ENCODE results near the gene ARHGEF28. TPM values are rescaled to one million over a fixed set of nuclear protein-coding genes. Genes with fewer than 3 reads are reported as not detected.

ARHGEF28 gene
- total and polyA plus RNA-seq, 9 of the 15 experiments (the other 6 are each of a cell fraction or from before 2014, with no cell fraction given): 0.27 TPM; not detected in 8

GRCh38 chr5:73962801-73963425 lies 336.9 kb downstream of the ARHGEF28 start:
- Histone ChIP-seq H3K9me1 (ENCODE audit: control insufficient read depth, insufficient read depth, low read length) (no peaks in the 10 kb centered on the region), H3K9me3 (replicated peaks; ENCODE audit: control insufficient read depth, insufficient read depth, low read depth, low read length) (no peaks in the 10 kb centered on the region), H3K36me3 (ENCODE audit: control insufficient read depth, insufficient read depth, low read length) (no peaks in the 10 kb centered on the region), H4K20me1 (replicated peaks; ENCODE audit: control insufficient read depth, insufficient read depth, low read length) (no peaks in the 10 kb centered on the region), H3K27ac (ENCODE audit: extremely low read depth, low read depth, low read length) (no peak overlapping the region), H3K4me2 (ENCODE audit: insufficient read depth, low read length) (no peak overlapping the region), H3K79me2 (ENCODE audit: control insufficient read depth, insufficient read depth, low read length) (no peaks in the 10 kb centered on the region), H2AFZ (ENCODE audit: low read depth, low read length) (no peak overlapping the region), H3K9ac (ENCODE audit: insufficient read depth in 1 of 2, low read depth in 2 of 2, low read length in 2 of 2) (no peak overlapping the region), H3K4me3 (no peak overlapping the region), H3K27me3 (ENCODE audit: control insufficient read depth in 2 of 2, insufficient read depth in 2 of 2, low read length in 2 of 2) (peaks cover 0 to 5% of the 10 kb centered on the region in 2 experiments; a peak in 2 of 5 replicates), H3K4me1 (replicated peaks in 1 of 2; ENCODE audit: control insufficient read depth in 2 of 2, insufficient read depth in 2 of 2, low read length in 2 of 2) (no peaks in the 10 kb centered on the region; a peak in 1 of 5 replicates)
- ChIA-PET POLR2A (no interaction called here), CTCF (ENCODE audit: low intra/inter-chr PET ratio) (no interaction called here)
- 0% methylated on average over 8 of the region's 8 CpGs for WGBS (ENCODE audit: insufficient coverage, low coverage, missing lambda C conversion rate)
- no TSS peak for BruUV-seq (replicated peaks)
- TF ChIP-seq ZNF324 (CRISPR knock-in tag; IDR thresholded peaks at IDR 0.05) (no peak), MBD2 (IDR thresholded peaks at IDR 0.05; ENCODE audit: borderline replicate concordance, low read depth) (no peak), ZNF316 (IDR thresholded peaks at IDR 0.05) (no peak), POLR2A (conservative IDR thresholded peaks at IDR 0.05) (no peak), NFRKB (IDR thresholded peaks at IDR 0.05; ENCODE audit: low read depth) (no peak), ZEB2 (IDR thresholded peaks at IDR 0.05) (no peak), TCF7L2 (IDR thresholded peaks at IDR 0.05; ENCODE audit: low read depth, low read length) (no peak), ZNF398 (CRISPR knock-in tag; IDR thresholded peaks at IDR 0.05) (no peak), NFIX (CRISPR knock-in tag; IDR thresholded peaks at IDR 0.05; ENCODE audit: low read depth) (no peak), MTA3 (IDR thresholded peaks at IDR 0.05; ENCODE audit: borderline replicate concordance) (no peak), SNIP1 (IDR thresholded peaks at IDR 0.05; ENCODE audit: low read depth) (no peak)
- TF ChIP-seq, protein P1, sequence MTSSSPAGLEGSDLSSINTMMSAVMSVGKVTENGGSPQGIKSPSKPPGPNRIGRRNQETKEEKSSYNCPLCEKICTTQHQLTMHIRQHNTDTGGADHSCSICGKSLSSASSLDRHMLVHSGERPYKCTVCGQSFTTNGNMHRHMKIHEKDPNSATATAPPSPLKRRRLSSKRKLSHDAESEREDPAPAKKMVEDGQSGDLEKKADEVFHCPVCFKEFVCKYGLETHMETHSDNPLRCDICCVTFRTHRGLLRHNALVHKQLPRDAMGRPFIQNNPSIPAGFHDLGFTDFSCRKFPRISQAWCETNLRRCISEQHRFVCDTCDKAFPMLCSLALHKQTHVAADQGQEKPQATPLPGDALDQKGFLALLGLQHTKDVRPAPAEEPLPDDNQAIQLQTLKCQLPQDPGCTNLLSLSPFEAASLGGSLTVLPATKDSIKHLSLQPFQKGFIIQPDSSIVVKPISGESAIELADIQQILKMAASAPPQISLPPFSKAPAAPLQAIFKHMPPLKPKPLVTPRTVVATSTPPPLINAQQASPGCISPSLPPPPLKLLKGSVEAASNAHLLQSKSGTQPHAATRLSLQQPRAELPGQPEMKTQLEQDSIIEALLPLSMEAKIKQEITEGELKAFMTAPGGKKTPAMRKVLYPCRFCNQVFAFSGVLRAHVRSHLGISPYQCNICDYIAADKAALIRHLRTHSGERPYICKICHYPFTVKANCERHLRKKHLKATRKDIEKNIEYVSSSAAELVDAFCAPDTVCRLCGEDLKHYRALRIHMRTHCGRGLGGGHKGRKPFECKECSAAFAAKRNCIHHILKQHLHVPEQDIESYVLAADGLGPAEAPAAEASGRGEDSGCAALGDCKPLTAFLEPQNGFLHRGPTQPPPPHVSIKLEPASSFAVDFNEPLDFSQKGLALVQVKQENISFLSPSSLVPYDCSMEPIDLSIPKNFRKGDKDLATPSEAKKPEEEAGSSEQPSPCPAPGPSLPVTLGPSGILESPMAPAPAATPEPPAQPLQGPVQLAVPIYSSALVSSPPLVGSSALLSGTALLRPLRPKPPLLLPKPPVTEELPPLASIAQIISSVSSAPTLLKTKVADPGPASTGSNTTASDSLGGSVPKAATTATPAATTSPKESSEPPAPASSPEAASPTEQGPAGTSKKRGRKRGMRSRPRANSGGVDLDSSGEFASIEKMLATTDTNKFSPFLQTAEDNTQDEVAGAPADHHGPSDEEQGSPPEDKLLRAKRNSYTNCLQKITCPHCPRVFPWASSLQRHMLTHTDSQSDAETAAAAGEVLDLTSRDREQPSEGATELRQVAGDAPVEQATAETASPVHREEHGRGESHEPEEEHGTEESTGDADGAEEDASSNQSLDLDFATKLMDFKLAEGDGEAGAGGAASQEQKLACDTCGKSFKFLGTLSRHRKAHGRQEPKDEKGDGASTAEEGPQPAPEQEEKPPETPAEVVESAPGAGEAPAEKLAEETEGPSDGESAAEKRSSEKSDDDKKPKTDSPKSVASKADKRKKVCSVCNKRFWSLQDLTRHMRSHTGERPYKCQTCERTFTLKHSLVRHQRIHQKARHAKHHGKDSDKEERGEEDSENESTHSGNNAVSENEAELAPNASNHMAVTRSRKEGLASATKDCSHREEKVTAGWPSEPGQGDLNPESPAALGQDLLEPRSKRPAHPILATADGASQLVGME (CRISPR knock-in tag; IDR thresholded peaks at IDR 0.05): no peak
- TF ChIP-seq, protein P2, sequence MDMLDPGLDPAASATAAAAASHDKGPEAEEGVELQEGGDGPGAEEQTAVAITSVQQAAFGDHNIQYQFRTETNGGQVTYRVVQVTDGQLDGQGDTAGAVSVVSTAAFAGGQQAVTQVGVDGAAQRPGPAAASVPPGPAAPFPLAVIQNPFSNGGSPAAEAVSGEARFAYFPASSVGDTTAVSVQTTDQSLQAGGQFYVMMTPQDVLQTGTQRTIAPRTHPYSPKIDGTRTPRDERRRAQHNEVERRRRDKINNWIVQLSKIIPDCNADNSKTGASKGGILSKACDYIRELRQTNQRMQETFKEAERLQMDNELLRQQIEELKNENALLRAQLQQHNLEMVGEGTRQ (CRISPR knock-in tag; IDR thresholded peaks at IDR 0.05): no peak
- TF ChIP-seq, protein P3, sequence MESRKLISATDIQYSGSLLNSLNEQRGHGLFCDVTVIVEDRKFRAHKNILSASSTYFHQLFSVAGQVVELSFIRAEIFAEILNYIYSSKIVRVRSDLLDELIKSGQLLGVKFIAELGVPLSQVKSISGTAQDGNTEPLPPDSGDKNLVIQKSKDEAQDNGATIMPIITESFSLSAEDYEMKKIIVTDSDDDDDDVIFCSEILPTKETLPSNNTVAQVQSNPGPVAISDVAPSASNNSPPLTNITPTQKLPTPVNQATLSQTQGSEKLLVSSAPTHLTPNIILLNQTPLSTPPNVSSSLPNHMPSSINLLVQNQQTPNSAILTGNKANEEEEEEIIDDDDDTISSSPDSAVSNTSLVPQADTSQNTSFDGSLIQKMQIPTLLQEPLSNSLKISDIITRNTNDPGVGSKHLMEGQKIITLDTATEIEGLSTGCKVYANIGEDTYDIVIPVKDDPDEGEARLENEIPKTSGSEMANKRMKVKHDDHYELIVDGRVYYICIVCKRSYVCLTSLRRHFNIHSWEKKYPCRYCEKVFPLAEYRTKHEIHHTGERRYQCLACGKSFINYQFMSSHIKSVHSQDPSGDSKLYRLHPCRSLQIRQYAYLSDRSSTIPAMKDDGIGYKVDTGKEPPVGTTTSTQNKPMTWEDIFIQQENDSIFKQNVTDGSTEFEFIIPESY (CRISPR knock-in tag; IDR thresholded peaks at IDR 0.05): no peak
- in situ Hi-C loops (cut with MboI) (no loop called here), intact Hi-C loops (cut with micrococcal nuclease) (no loop called here)
- FAIRE-seq: no peak
- no peak for DNase-seq (ENCODE audit: extremely low read depth in 1 of 4, low spot score in 3 of 4)
- no peak for ATAC-seq
